K562 (cell line): ENCODE results near the gene TSKS. TPM values are rescaled to one million over a fixed set of nuclear protein-coding genes. Genes with fewer than 3 reads are reported as not detected.

Experiments used
- ATAC-seq: fragments of 200-7000 bp; cut with Tn5 transposase; 3 replicates; pipeline ENCODE4 v1.9.1; 2020; ENCODE audit warnings: moderate library complexity
- BruUV-seq: library from RNA; stranded (reverse); fragments of 400-500 nt; replicated peaks from 2 replicates; lab custom pipeline; 2021; lab: Mats Ljungman, UMichigan
- CTCF ChIA-PET: fragments of 300-600 bp; formaldehyde crosslinking; extraction: SDS; loops from one replicate; lab custom pipeline; 2021; ENCODE audit warnings: low intra/inter-chr PET ratio; lab: Yijun Ruan, JAX
- POLR2A ChIA-PET: fragments of 300-600, 350-650 bp; sonication (Branson Sonifier 250); formaldehyde crosslinking; extraction: SDS; loops from one replicate; lab custom pipeline; 2021; ENCODE audit warnings: antibody characterized with exemption, inconsistent platforms; lab: Yijun Ruan, JAX
- DNase-seq, 4 experiments: peaks; one replicate each; pipeline versions ENCODE4 v3.0.0 to v3.0.0-alpha.2; 2011 to 2018; ENCODE audit warnings: low spot score in 3 of 4, mixed read lengths in 3 of 4; ENCODE audit errors: extremely low read depth in 1 of 4
- FAIRE-seq: peaks from 2 replicates; lab custom pipeline; 2011; peaks lifted over from hg19 to GRCh38; lab: Jason Lieb, UNC
- H2AFZ ChIP-seq: 2 replicates; pipeline ENCODE4 v1.6.0; 2011; ENCODE audit warnings: low read depth, low read length, control low read depth, inconsistent platforms
- H3K27ac ChIP-seq: fragments of 200-600 bp; 3 replicates; pipeline ENCODE4 v1.8.0; 2011; ENCODE audit warnings: low read depth, mild to moderate bottlenecking, control low read depth, inconsistent platforms, low read length, moderate library complexity, mixed read lengths; ENCODE audit errors: extremely low read depth
- H3K27me3 ChIP-seq, 2 experiments: fragments of 300-600 bp in 1 of 2; 2 replicates in 1 of 2; 3 replicates in 1 of 2; pipeline versions ENCODE4 v1.6.0 to v1.8.0; 2011; ENCODE audit warnings: inconsistent platforms in 2 of 2, low read length in 2 of 2, mild to moderate bottlenecking in 1 of 2, mixed read lengths in 1 of 2, moderate library complexity in 1 of 2; ENCODE audit not compliant: control insufficient read depth in 2 of 2, insufficient read depth in 2 of 2
- H3K36me3 ChIP-seq: fragments of 300-600 bp; 3 replicates; pipeline ENCODE4 v1.8.0; 2011; ENCODE audit warnings: mild to moderate bottlenecking, low read length, inconsistent platforms; ENCODE audit not compliant: control insufficient read depth, insufficient read depth
- H3K4me1 ChIP-seq, 2 experiments: fragments of 200-600 bp in 1 of 2; replicated peaks in 1 of 2; 2 replicates in 1 of 2; 3 replicates in 1 of 2; pipeline versions ENCODE4 v1.5.1 to v1.8.0; 2011; ENCODE audit warnings: inconsistent platforms in 2 of 2, low read length in 2 of 2, mild to moderate bottlenecking in 1 of 2, mixed read lengths in 1 of 2, moderate library complexity in 1 of 2; ENCODE audit not compliant: control insufficient read depth in 2 of 2, insufficient read depth in 2 of 2
- H3K4me2 ChIP-seq: 2 replicates; pipeline ENCODE4 v1.6.1; 2011; ENCODE audit warnings: low read length, control low read depth, inconsistent platforms, mixed read lengths; ENCODE audit not compliant: insufficient read depth
- H3K4me3 ChIP-seq: fragments of 200-600 bp; sonication (generic), shearing (Covaris generic); 2 replicates; pipeline ENCODE4 v1.5.1; 2016; ENCODE audit warnings: control low read depth, inconsistent platforms
- H3K79me2 ChIP-seq: fragments of 200-600 bp; 3 replicates; pipeline ENCODE4 v1.8.0; 2011; ENCODE audit warnings: low read length, inconsistent platforms; ENCODE audit not compliant: control insufficient read depth, insufficient read depth
- H3K9ac ChIP-seq, 2 experiments: 2 replicates each; pipeline versions ENCODE4 v1.6.0 to v1.6.1; 2011; ENCODE audit warnings: low read depth in 2 of 2, low read length in 2 of 2, control low read depth in 1 of 2, inconsistent platforms in 1 of 2, mild to moderate bottlenecking in 1 of 2, mixed read lengths in 1 of 2; ENCODE audit not compliant: insufficient read depth in 1 of 2
- H3K9me1 ChIP-seq: one replicate; pipeline ENCODE4 v1.6.0; 2011; ENCODE audit warnings: inconsistent platforms, mild to moderate bottlenecking, low read length, moderate library complexity; ENCODE audit not compliant: control insufficient read depth, insufficient read depth
- H3K9me3 ChIP-seq: replicated peaks from 2 replicates; pipeline ENCODE4 v1.5.1; 2011; ENCODE audit warnings: low read depth, low read length, inconsistent platforms; ENCODE audit not compliant: control insufficient read depth, insufficient read depth
- H4K20me1 ChIP-seq: replicated peaks from 2 replicates; pipeline ENCODE4 v1.6.1; 2011; ENCODE audit warnings: low read length, inconsistent platforms, mixed read lengths; ENCODE audit not compliant: control insufficient read depth, insufficient read depth
- CBX3 ChIP-seq, 2 experiments: IDR thresholded peaks; 1 replicate in 1 of 2; 2 replicates in 1 of 2; pipeline ENCODE4 v1.6.1; 2012; ENCODE audit warnings: inconsistent platforms in 2 of 2, low read length in 2 of 2, borderline replicate concordance in 1 of 2, control low read depth in 1 of 2
- CBX5 ChIP-seq: IDR thresholded peaks from 2 replicates; pipeline ENCODE4 v1.6.1; 2014; ENCODE audit warnings: low read depth, borderline replicate concordance
- ESRRA ChIP-seq: fragments of 450-650 bp; IDR thresholded peaks from 2 replicates; pipeline ENCODE4 v1.6.1; 2014; ENCODE audit warnings: low read depth, mild to moderate bottlenecking, moderate library complexity, borderline replicate concordance
- ETS2 ChIP-seq: IDR thresholded peaks from 2 replicates; pipeline ENCODE4 v1.6.1; 2016; ENCODE audit warnings: borderline replicate concordance, missing genetic modification characterization, mild to moderate bottlenecking, moderate library complexity, missing compliant biosample characterization; ENCODE audit not compliant: poor library complexity, severe bottlenecking
- GABPA ChIP-seq: fragments of 200-800 bp; sonication (Bioruptor generic); conservative IDR thresholded peaks from 2 replicates; pipeline ENCODE4 v1.6.1; 2016; ENCODE audit warnings: low read depth, missing genetic modification characterization, missing compliant biosample characterization
- KHSRP ChIP-seq: fragments of 450-650 bp; IDR thresholded peaks from 2 replicates; pipeline ENCODE4 v1.6.1; 2017
- MEIS2 ChIP-seq: fragments of 450-650 bp; IDR thresholded peaks from 2 replicates; pipeline ENCODE4 v1.6.1; 2014; ENCODE audit warnings: mild to moderate bottlenecking; ENCODE audit not compliant: partially characterized antibody
- NCOA1 ChIP-seq: fragments of 450-650 bp; IDR thresholded peaks from 2 replicates; pipeline ENCODE4 v1.6.1; 2016; ENCODE audit warnings: low read depth
- NRF1 ChIP-seq, 2 experiments: fragments of 450-650 bp; IDR thresholded peaks in 1 of 2; conservative IDR thresholded peaks in 1 of 2; 2 replicates each; pipeline ENCODE4 v1.6.1; 2014; ENCODE audit warnings: mild to moderate bottlenecking in 2 of 2
- PHB ChIP-seq: fragments of 250-450 bp; sonication (Bioruptor Pico); IDR thresholded peaks from 2 replicates; pipeline ENCODE4 v1.5.0; 2021
- PRMT5 ChIP-seq: sonication (generic); formaldehyde crosslinking; IDR thresholded peaks from 2 replicates; pipeline ENCODE4 v1.5.0; 2020; ENCODE audit warnings: missing genetic modification reagents
- RBM25 ChIP-seq: fragments of 200-400 bp; formaldehyde crosslinking; IDR thresholded peaks from 2 replicates; pipeline ENCODE4 v1.6.1; 2018; ENCODE audit warnings: low read length, low read depth, moderate library complexity; ENCODE audit not compliant: severe bottlenecking
- SMAD3 ChIP-seq: fragments of 450-650 bp; formaldehyde crosslinking; conservative IDR thresholded peaks from 2 replicates; pipeline ENCODE4 v1.4.0; 2020; ENCODE audit warnings: mild to moderate bottlenecking
- SMARCA5 ChIP-seq: fragments of 450-650 bp; IDR thresholded peaks from 2 replicates; pipeline ENCODE4 v1.6.1; 2016
- SMARCE1 ChIP-seq: fragments of 450-650 bp; IDR thresholded peaks from 2 replicates; pipeline ENCODE4 v1.7.1; 2016; ENCODE audit warnings: mild to moderate bottlenecking
- SREBF1 ChIP-seq: fragments of 150-350 bp; IDR thresholded peaks from 2 replicates; pipeline ENCODE4 v1.6.1; 2014; ENCODE audit warnings: antibody characterized with exemption, low read depth, low read length, borderline replicate concordance
- ZKSCAN1 ChIP-seq: fragments of 150-350 bp; IDR thresholded peaks from 2 replicates; pipeline ENCODE4 v1.6.1; 2016; ENCODE audit warnings: low read depth, low read length
- ZKSCAN8 ChIP-seq: fragments of 200-800 bp; sonication (Bioruptor generic); IDR thresholded peaks from 2 replicates; pipeline ENCODE4 v1.6.1; 2016; ENCODE audit warnings: missing genetic modification characterization, missing compliant biosample characterization
- ZNF12 ChIP-seq: sonication (generic); formaldehyde crosslinking; IDR thresholded peaks from 2 replicates; pipeline ENCODE4 v1.4.0; 2020; ENCODE audit warnings: mild to moderate bottlenecking, missing genetic modification reagents
- ZNF165 ChIP-seq: fragments of 250-450 bp; sonication (Bioruptor Pico); IDR thresholded peaks from 2 replicates; pipeline ENCODE4 v1.4.0; 2020; ENCODE audit warnings: borderline replicate concordance
- WGBS: fragments of 100-300 bp; shearing (Covaris generic); methylation state at CpG from one replicate; pipeline ENCODE4 v1.1.6; 2016; ENCODE audit warnings: low coverage, mixed read lengths; ENCODE audit not compliant: insufficient coverage; ENCODE audit errors: missing lambda C conversion rate; 5-methylcytosine and 5-hydroxymethylcytosine counted together
- in situ Hi-C: fragments of 300-500 bp; cut with MboI; formaldehyde crosslinking; loops from 4 replicates; pipeline ENCODE4 v1.15.0; 2018; ENCODE audit warnings: inconsistent platforms, mixed read lengths
- intact Hi-C: fragments of 100-400 bp; cut with micrococcal nuclease; formaldehyde crosslinking; loops from 2 replicates; pipeline ENCODE4 v1.14.2; 2022
- polyA plus RNA-seq, 8 experiments: library from polyadenylated mRNA; depleted of rRNA in 4 of 8; stranded (reverse) in 5 of 8; unstranded in 3 of 8; fragments of >200 nt; fragmentation: Nextera tagmentation in 2 of 8; fragmentation: Illumina TruSeq in 1 of 8; extraction: Ambion mirVana in 2 of 8; extraction: Trizol in 1 of 8; gene quantifications; 2 replicates each; pipeline versions ENCODE4 v1.2.1 to v1.2.3, GENCODE V29; 2011 to 2014; ENCODE audit warnings: inconsistent platforms in 1 of 8, missing spikeins in 1 of 8
- total RNA-seq, 7 experiments: library from RNA; depleted of rRNA in 6 of 7; stranded (reverse); fragments of >200 nt in 6 of 7; fragmentation: Illumina TruSeq in 2 of 7; extraction: Trizol in 2 of 7; gene quantifications; 2 replicates each; pipeline versions ENCODE4 v1.2.1 to v1.2.3, GENCODE V29; 2011 to 2021; ENCODE audit warnings: low replicate concordance in 1 of 7
- TF ChIP-seq, protein P1 (sequence below): fragments of 450-650 bp; conservative IDR thresholded peaks from 2 replicates; pipeline ENCODE4 v1.6.1; 2016; ENCODE audit warnings: missing genetic modification characterization, low read depth, mild to moderate bottlenecking, control low read depth, missing compliant biosample characterization
- TF ChIP-seq, protein P2 (sequence below): sonication (generic); formaldehyde crosslinking; IDR thresholded peaks from 2 replicates; pipeline ENCODE4 v1.8.0; 2022; ENCODE audit warnings: mild to moderate bottlenecking, missing genetic modification reagents

TSKS gene
- total and polyA plus RNA-seq, 9 of the 15 experiments (the other 6 are each of a cell fraction or from before 2014, with no cell fraction given), result 0.14 to 4.5 (median 0.80) TPM

DNA sequence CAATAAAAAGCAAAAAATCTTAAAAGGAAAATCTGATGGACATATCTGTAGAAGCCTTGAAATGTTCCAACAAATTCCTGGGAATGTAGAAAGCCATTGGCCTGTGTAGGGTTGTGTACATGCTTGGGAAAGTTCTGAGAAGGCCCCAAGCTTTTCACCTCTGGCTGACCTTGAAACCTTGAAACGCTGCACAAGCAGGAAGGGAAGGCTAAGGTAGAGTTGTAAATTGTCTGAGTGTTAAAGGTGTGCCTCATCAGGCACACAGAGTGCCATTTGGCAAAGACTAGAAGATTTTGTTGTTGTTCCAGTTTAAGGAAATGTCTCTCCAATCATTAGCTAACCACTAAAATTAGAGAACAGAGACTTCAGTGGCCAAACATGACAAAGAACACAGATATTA lies 10.4 kb downstream of the TSKS start:
- in situ Hi-C loops, result no loop called here
- no TSS peak for BruUV-seq
- Histone ChIP-seq H3K36me3 (no peaks in the 10 kb centered on the region), H3K27me3 (no peaks in the 10 kb centered on the region), H3K27ac (no peak overlapping the region), H3K4me1 (peaks cover 0 to 2% of the 10 kb centered on the region in 2 experiments; a peak in 3 of 5 replicates), H2AFZ (no peak overlapping the region), H3K9ac (no peak overlapping the region), H3K9me1 (no peaks in the 10 kb centered on the region), H3K4me3 (no peak overlapping the region), H3K4me2 (no peak overlapping the region), H3K9me3 (peaks cover 6% of the 10 kb centered on the region), H4K20me1 (no peaks in the 10 kb centered on the region), H3K79me2 (no peaks in the 10 kb centered on the region)
- ChIA-PET CTCF (no interaction called here), POLR2A (interaction anchor here (0.6 to 0.8 kb wide), 2 partner anchors 8 to 11 kb away, joined by 3 read pairs; partner anchors contain the start of gene TSKS)
- FAIRE-seq, result no peak
- 38% methylated on average over 1 of the region's 1 CpG for WGBS
- no peak for DNase-seq
- ATAC-seq, result no peak
- intact Hi-C loops, result no loop called here
- no peak for TF ChIP-seq NCOA1
- TF ChIP-seq SREBF1, result no peak
- TF ChIP-seq KHSRP, result no peak
- TF ChIP-seq SMARCA5, result no peak
- TF ChIP-seq ZNF165, result no peak
- no peak for TF ChIP-seq ZKSCAN8 (CRISPR knock-in tag)
- TF ChIP-seq, protein P1, sequence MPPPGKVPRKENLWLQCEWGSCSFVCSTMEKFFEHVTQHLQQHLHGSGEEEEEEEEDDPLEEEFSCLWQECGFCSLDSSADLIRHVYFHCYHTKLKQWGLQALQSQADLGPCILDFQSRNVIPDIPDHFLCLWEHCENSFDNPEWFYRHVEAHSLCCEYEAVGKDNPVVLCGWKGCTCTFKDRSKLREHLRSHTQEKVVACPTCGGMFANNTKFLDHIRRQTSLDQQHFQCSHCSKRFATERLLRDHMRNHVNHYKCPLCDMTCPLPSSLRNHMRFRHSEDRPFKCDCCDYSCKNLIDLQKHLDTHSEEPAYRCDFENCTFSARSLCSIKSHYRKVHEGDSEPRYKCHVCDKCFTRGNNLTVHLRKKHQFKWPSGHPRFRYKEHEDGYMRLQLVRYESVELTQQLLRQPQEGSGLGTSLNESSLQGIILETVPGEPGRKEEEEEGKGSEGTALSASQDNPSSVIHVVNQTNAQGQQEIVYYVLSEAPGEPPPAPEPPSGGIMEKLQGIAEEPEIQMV (tag), result no peak
- no peak for TF ChIP-seq ZNF12 (CRISPR knock-in tag)
- no peak for TF ChIP-seq CBX5
- TF ChIP-seq MEIS2, result no peak
- TF ChIP-seq GABPA (tag), result no peak
- no peak for TF ChIP-seq ETS2 (tag)
- TF ChIP-seq PRMT5, result no peak
- TF ChIP-seq ZKSCAN1, result no peak
- TF ChIP-seq SMAD3 (CRISPR knock-in tag), result no peak
- TF ChIP-seq RBM25, result peak; percentile 16
- TF ChIP-seq ESRRA, result peak; percentile 58; the same call in 1 of the 2 replicates
- no peak for TF ChIP-seq PHB
- TF ChIP-seq, protein P2, sequence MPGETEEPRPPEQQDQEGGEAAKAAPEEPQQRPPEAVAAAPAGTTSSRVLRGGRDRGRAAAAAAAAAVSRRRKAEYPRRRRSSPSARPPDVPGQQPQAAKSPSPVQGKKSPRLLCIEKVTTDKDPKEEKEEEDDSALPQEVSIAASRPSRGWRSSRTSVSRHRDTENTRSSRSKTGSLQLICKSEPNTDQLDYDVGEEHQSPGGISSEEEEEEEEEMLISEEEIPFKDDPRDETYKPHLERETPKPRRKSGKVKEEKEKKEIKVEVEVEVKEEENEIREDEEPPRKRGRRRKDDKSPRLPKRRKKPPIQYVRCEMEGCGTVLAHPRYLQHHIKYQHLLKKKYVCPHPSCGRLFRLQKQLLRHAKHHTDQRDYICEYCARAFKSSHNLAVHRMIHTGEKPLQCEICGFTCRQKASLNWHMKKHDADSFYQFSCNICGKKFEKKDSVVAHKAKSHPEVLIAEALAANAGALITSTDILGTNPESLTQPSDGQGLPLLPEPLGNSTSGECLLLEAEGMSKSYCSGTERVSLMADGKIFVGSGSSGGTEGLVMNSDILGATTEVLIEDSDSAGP (CRISPR knock-in tag), result no peak
- peak in 1 of 2 experiments; percentile 31; a peak in 1 of 3 replicates for TF ChIP-seq CBX3 (IDR thresholded peaks at IDR 0.05; ENCODE audit: borderline replicate concordance in 1 of 2, low read length in 2 of 2)
- no peak for TF ChIP-seq SMARCE1
- TF ChIP-seq NRF1 (conservative IDR thresholded peaks at IDR 0.05 in 1 of 2, IDR thresholded peaks at IDR 0.05 in 1 of 2), result no peak
